Measurements from ENCODE around the gene PTPRE.

The PTPRE gene

GRCh38 chr10:127908959-127909267 lies 2.0 kb downstream of the PTPRE start:
- POLR2A ChIA-PET, result no interaction called here
- Histone ChIP-seq H3K27ac (ENCODE audit: extremely low read depth, low read depth, low read length) (no peak overlapping the region), H3K9me3 (ENCODE audit: control insufficient read depth, insufficient read depth, low read depth, low read length) (no peaks in the 10 kb centered on the region), H3K36me3 (ENCODE audit: control insufficient read depth in 2 of 2, insufficient read depth in 1 of 2, low read length in 2 of 2) (no peaks in the 10 kb centered on the region), H3K4me1 (ENCODE audit: control insufficient read depth, insufficient read depth, low read length) (no peaks in the 10 kb centered on the region), H3K4me3 (ENCODE audit: low read depth, low read length) (no peak overlapping the region)
- no peak for TF ChIP-seq ZNF544 (tag by site-specific recombination; IDR thresholded peaks at IDR 0.05)
- TF ChIP-seq ZNF132 (tag by site-specific recombination; IDR thresholded peaks at IDR 0.05; ENCODE audit: borderline replicate concordance), result no peak
- no peak for TF ChIP-seq ZNF777 (tag by site-specific recombination; IDR thresholded peaks at IDR 0.05; ENCODE audit: borderline replicate concordance)
- no peak for TF ChIP-seq ZNF48 (tag by site-specific recombination; IDR thresholded peaks at IDR 0.05)
- TF ChIP-seq ZNF645 (tag by site-specific recombination; IDR thresholded peaks at IDR 0.05), result no peak
- no peak for TF ChIP-seq ZNF561 (tag by site-specific recombination; IDR thresholded peaks at IDR 0.05; ENCODE audit: borderline replicate concordance)
- TF ChIP-seq MEIS1 (CRISPR knock-in tag; IDR thresholded peaks at IDR 0.05; ENCODE audit: borderline replicate concordance), result no peak
- CTCF ChIA-PET, result interaction anchor here (1.5 to 4.3 kb wide), 2 partner anchors 102 to 161 kb away, joined by 14 to 24 read pairs; no protein-coding TSS in a partner anchor

- H3K27ac ChIP-seq (ENCODE audit: extremely low read depth, low read depth, low read length), result no peak overlapping the region
- CTCF ChIA-PET, result interaction anchor here (0.6 to 4.3 kb wide), 3 partner anchors 58 to 159 kb away, joined by 3 to 24 read pairs (median 4); no protein-coding TSS in a partner anchor
Measured at GRCh38 chr10:127909716-127910463, 3.0 kb downstream of the PTPRE start.

GRCh38 chr10:127910464-127910770 lies 3.5 kb downstream of the PTPRE start:
- H3K9me3 ChIP-seq (ENCODE audit: control insufficient read depth, insufficient read depth, low read depth, low read length), result no peaks in the 10 kb centered on the region
- H3K36me3 ChIP-seq (ENCODE audit: control insufficient read depth in 2 of 2, insufficient read depth in 1 of 2, low read length in 2 of 2), result no peaks in the 10 kb centered on the region
- no peak overlapping the region for H3K4me3 ChIP-seq (ENCODE audit: low read depth, low read length)
- ChIA-PET POLR2A (no interaction called here), CTCF (interaction anchor here (0.6 to 4.3 kb wide), 3 partner anchors 57 to 159 kb away, joined by 3 to 24 read pairs (median 4); no protein-coding TSS in a partner anchor)
- no peak overlapping the region for H3K27ac ChIP-seq (ENCODE audit: extremely low read depth, low read depth, low read length)
- no peak for TF ChIP-seq SCRT1 (tag by site-specific recombination; IDR thresholded peaks at IDR 0.05; ENCODE audit: borderline replicate concordance)
- no peak for TF ChIP-seq ZNF423 (tag by site-specific recombination; IDR thresholded peaks at IDR 0.05)
- TF ChIP-seq INSM2 (tag by site-specific recombination; IDR thresholded peaks at IDR 0.05), result no peak
- no peak for TF ChIP-seq ZNF114 (tag by site-specific recombination; IDR thresholded peaks at IDR 0.05)
- no peak for TF ChIP-seq ZNF184 (tag by site-specific recombination; IDR thresholded peaks at IDR 0.05)
- no peak for TF ChIP-seq ZNF211 (tag by site-specific recombination; IDR thresholded peaks at IDR 0.05; ENCODE audit: low read depth)
- no peak for TF ChIP-seq YY1 (tag by site-specific recombination; IDR thresholded peaks at IDR 0.05)
- TF ChIP-seq FEZF1 (tag by site-specific recombination; IDR thresholded peaks at IDR 0.05), result no peak
- TF ChIP-seq ZXDB (tag by site-specific recombination; IDR thresholded peaks at IDR 0.05), result no peak
- no peak for TF ChIP-seq ZNF488 (tag by site-specific recombination; IDR thresholded peaks at IDR 0.05)
- no peak for TF ChIP-seq ZBTB8A (tag by site-specific recombination; IDR thresholded peaks at IDR 0.05)
- TF ChIP-seq ZNF155 (tag by site-specific recombination; IDR thresholded peaks at IDR 0.05), result no peak
- no peak for TF ChIP-seq ZNF366 (tag by site-specific recombination; conservative IDR thresholded peaks at IDR 0.05)
- no peak for TF ChIP-seq ZNF404 (tag by site-specific recombination; IDR thresholded peaks at IDR 0.05)
- no peak for TF ChIP-seq ZNF792 (tag by site-specific recombination; IDR thresholded peaks at IDR 0.05)
- no peak for TF ChIP-seq ZBTB17 (tag by site-specific recombination; IDR thresholded peaks at IDR 0.05)
- TF ChIP-seq ZNF335 (tag by site-specific recombination; conservative IDR thresholded peaks at IDR 0.05), result no peak
- no peak for TF ChIP-seq YY2 (tag by site-specific recombination; IDR thresholded peaks at IDR 0.05)
- no peaks in the 10 kb centered on the region for H3K4me1 ChIP-seq (ENCODE audit: control insufficient read depth, insufficient read depth, low read length)

More at GRCh38 chr10:127909716-127910463, 3.0 kb downstream of the PTPRE start:
- Histone ChIP-seq H3K4me3 (ENCODE audit: low read depth, low read length) (no peak overlapping the region), H3K4me1 (ENCODE audit: control insufficient read depth, insufficient read depth, low read length) (no peaks in the 10 kb centered on the region), H3K9me3 (ENCODE audit: control insufficient read depth, insufficient read depth, low read depth, low read length) (no peaks in the 10 kb centered on the region), H3K36me3 (ENCODE audit: control insufficient read depth in 2 of 2, insufficient read depth in 1 of 2, low read length in 2 of 2) (no peaks in the 10 kb centered on the region)
- no peak for TF ChIP-seq ATF2 (tag by site-specific recombination; IDR thresholded peaks at IDR 0.05; ENCODE audit: low read depth)
- peak; percentile 74 for TF ChIP-seq ZFP3 (tag by site-specific recombination; IDR thresholded peaks at IDR 0.05; ENCODE audit: low read depth)
- POLR2A ChIA-PET, result no interaction called here
